Right cardiac atrium (tissue), 5 donors: ENCODE results near the gene DDX54. TPM values are rescaled to one million over a fixed set of nuclear protein-coding genes. Genes with fewer than 3 reads are reported as not detected.
"Not testable (repeated sequence)": the region's sequence is repeated elsewhere in the genome, so short reads cannot be mapped to it uniquely, and the experiment has no call there.

Source experiments
- ATAC-seq, 2 donors: fragments of 200-7000 bp; cut with Tn5 transposase; one replicate each; pipeline versions ENCODE4 v1.8.0 to v1.9.1; 2020; ENCODE audit warnings: moderate library complexity in 2 of 2, mild to moderate bottlenecking in 1 of 2
- DNase-seq, 3 donors: peaks; one replicate each; pipeline ENCODE4 v3.0.0-alpha.2; 2020
- H3K27ac ChIP-seq: one replicate; pipeline ENCODE4 v1.5.1; 2013; ENCODE audit warnings: mild to moderate bottlenecking, low read length, control low read depth, moderate library complexity
- H3K27me3 ChIP-seq: one replicate; pipeline ENCODE4 v1.6.1; 2013; ENCODE audit not compliant: control insufficient read depth, insufficient read depth
- H3K4me1 ChIP-seq: one replicate; pipeline ENCODE4 v1.6.1; 2013; ENCODE audit warnings: low read length; ENCODE audit not compliant: control insufficient read depth, insufficient read depth
- H3K4me3 ChIP-seq: one replicate; pipeline ENCODE4 v1.5.1; 2013; ENCODE audit warnings: low read length, control low read depth
- H3K9me3 ChIP-seq: one replicate; pipeline ENCODE4 v1.6.1; 2013; ENCODE audit warnings: low read length; ENCODE audit not compliant: control insufficient read depth
- WGBS: extraction: QIAGEN DNeasy Blood & Tissue Kit; methylation state at CpG from one replicate; pipeline ENCODE4 v1.1.7; 2013; 5-methylcytosine and 5-hydroxymethylcytosine counted together
- intact Hi-C, 4 donors: fragments of 100-400 bp; cut with DNase I; formaldehyde crosslinking; loops; one replicate each; pipeline versions ENCODE4 v1.11.0 to v1.14.0; 2022 to 2023
- polyA plus RNA-seq: library from polyadenylated mRNA; stranded (reverse); fragments of 200-250 nt; gene quantifications from one replicate; pipeline ENCODE4 v1.2.3, GENCODE V29; 2013
- total RNA-seq, 4 donors: library from RNA; stranded (reverse); fragmentation: NEBNext Ultra II Directional; extraction: Animal tissue kit (Norgen Biotek cat#: 25700); gene quantifications; one replicate each; pipeline ENCODE4 v1.2.1, GENCODE V29; 2021
- donor health status: healthy with polysubstance abuse.
- donor health status: DM: no; HTN: yes; CAD: no.
- donor health status: DM: no; HTN: no; CAD: no.
- donor health status: DM: no; HTN: yes; CAD: no; lungs with severe emphysema.
- donor health status: DM: yes; HTN: yes; CAD: no.

Gene DDX54
- total and polyA plus RNA-seq, 5 donors = 17.2 to 36.1 (median 29.2) TPM

- DNase-seq = no peak
- Histone ChIP-seq H3K9me3 (no peaks in the 10 kb centered on the region), H3K4me3 (no peak overlapping the region), H3K27me3 (no peaks in the 10 kb centered on the region), H3K27ac (no peak overlapping the region), H3K4me1 (no peaks in the 10 kb centered on the region)
- ATAC-seq = no peak
- intact Hi-C loops = loop anchor here in 3 of 4 donors (5.0 to 10.0 kb wide), 3 partner anchors 97 to 107 kb away; partner anchors contain the start of gene DTX1 (in 1 of the 3)
- 90% methylated on average over 3 of the region's 3 CpGs for WGBS
Measured at GRCh38 chr12:113151655-113152054, 33.6 kb downstream of the DDX54 start.

- ATAC-seq = peak; percentile 78 to 82
- peak; percentile 84 to 89 (median 86) for DNase-seq
- H3K27me3 ChIP-seq = no peaks in the 10 kb centered on the region
Measured at GRCh38 chr12:113149361-113150150, 35.7 kb downstream of the DDX54 start, which contains the start of gene CFAP73. TSS of gene CFAP73 (plus strand) at chr12:113149724. CDS start at chr12:113149858, 134 bp downstream.

GRCh38 chr12:113146999-113147398 is 38.3 kb downstream of the DDX54 start:
- Histone ChIP-seq H3K27ac (no peak overlapping the region), H3K27me3 (no peaks in the 10 kb centered on the region), H3K4me1 (no peaks in the 10 kb centered on the region), H3K4me3 (no peak overlapping the region), H3K9me3 (no peaks in the 10 kb centered on the region)
- 87% methylated on average over 2 of the region's 2 CpGs for WGBS
- DNase-seq = no peak
- ATAC-seq = no peak
- intact Hi-C loops = no loop called here

More at GRCh38 chr12:113149361-113150150, 35.7 kb downstream of the DDX54 start, which contains the start of gene CFAP73:
- Histone ChIP-seq H3K9me3 (no peaks in the 10 kb centered on the region), H3K4me1 (no peaks in the 10 kb centered on the region), H3K4me3 (no peak within 1 kb of the TSS), H3K27ac (no peak within 1 kb of the TSS)
- intact Hi-C loops = loop anchor here in 3 of 4 donors (5.0 to 10.0 kb wide), 3 partner anchors 95 to 105 kb away; partner anchors contain the start of gene DTX1 (in 1 of the 3)
- WGBS = 24% methylated on average over 22 of the region's 22 CpGs

GRCh38 chr12:113145720-113146551 is 39.3 kb downstream of the DDX54 start:
- H3K4me1 ChIP-seq = no peaks in the 10 kb centered on the region
- DNase-seq (no peak), ATAC-seq (no peak)
- no peak overlapping the region for H3K4me3 ChIP-seq
- intact Hi-C loops = no loop called here
- no peak overlapping the region for H3K27ac ChIP-seq
- H3K9me3 ChIP-seq = no peaks in the 10 kb centered on the region
- 77% methylated on average over 12 of the region's 12 CpGs for WGBS
- H3K27me3 ChIP-seq = no peaks in the 10 kb centered on the region

DNA sequence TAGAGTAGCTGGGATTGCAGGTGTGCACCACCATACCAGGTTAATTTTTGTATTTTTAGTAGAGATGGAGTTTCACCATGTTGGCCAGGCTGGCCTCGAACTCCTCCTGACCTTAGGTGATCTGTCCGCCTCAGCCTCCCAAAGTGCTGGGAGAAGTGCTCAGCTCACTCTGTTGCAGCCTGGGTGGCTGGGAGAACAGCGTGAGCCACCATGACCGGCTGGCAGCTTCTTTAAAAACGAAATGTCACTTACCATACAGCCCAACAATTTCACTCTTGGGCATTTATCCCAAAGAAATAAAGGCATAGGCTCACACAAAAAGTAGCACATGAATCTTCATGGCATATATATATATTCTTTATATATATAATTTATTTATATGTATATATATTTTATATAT is 40.5 kb downstream of the DDX54 start:
- H3K27ac ChIP-seq = no peak overlapping the region
- no peaks in the 10 kb centered on the region for H3K4me1 ChIP-seq
- ATAC-seq (no peak), DNase-seq (no peak)
- H3K4me3 ChIP-seq = no peak overlapping the region
- H3K27me3 ChIP-seq = no peaks in the 10 kb centered on the region
- no peaks in the 10 kb centered on the region for H3K9me3 ChIP-seq
- 70% methylated on average over 5 of the region's 5 CpGs for WGBS
- intact Hi-C loops = no loop called here

DNA sequence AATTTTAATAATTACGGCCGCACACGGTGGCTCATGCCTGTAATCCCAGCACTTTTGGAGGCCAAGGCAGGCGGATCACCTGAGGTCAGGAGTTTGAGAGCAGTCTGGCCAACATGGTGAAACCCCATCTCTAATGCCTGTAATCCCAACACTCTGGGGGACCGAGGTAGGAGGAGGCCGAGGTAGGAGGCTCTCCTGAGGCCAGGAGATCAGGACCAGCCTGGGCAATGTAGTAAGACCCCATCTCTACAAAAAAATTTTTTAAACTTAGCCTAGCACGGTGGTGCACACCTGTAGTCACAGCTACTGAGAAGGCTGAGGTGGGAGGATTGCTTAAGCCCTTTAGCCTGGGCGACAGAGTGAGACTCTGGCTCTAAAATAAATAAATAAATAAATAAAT is 41.3 kb downstream of the DDX54 start:
- intact Hi-C loops = no loop called here
- Histone ChIP-seq H3K27ac (no peak overlapping the region), H3K27me3 (no peaks in the 10 kb centered on the region), H3K4me1 (no peaks in the 10 kb centered on the region), H3K4me3 (no peak overlapping the region), H3K9me3 (no peaks in the 10 kb centered on the region)
- WGBS = 88% methylated on average over 8 of the region's 8 CpGs
- DNase-seq = no peak
- no peak for ATAC-seq

DNA sequence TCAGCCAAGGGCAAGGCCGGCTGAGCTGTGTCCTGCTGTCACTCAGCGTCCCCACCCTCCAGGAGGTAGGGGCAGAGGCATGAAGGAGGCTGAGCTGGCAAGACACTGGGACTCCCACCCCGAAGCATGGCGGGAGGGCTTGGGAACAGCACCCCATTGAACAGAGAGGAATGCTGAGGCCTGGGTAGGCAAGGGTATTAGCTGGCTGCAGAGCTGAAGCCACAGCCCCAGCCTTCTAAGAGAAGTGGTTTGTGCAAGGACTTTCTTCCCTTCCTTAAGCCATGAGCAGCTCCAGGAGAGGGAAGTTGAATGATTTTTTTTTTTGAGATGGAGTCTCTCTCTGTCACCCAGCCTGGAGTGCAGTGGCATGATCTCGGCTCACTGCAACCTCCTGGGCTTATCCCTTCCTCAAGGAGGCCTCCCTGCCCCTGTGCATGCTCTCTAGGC is 42.4 kb downstream of the DDX54 start:
- H3K4me3 ChIP-seq = no peak overlapping the region
- H3K9me3 ChIP-seq = no peaks in the 10 kb centered on the region
- DNase-seq (no peak), ATAC-seq (peak; percentile 14 to 41)
- no peaks in the 10 kb centered on the region for H3K27me3 ChIP-seq
- H3K4me1 ChIP-seq = no peaks in the 10 kb centered on the region
- intact Hi-C loops = no loop called here
- H3K27ac ChIP-seq = no peak overlapping the region
- 68% methylated on average over 5 of the region's 5 CpGs for WGBS

GRCh38 chr12:113142173-113142885 is 42.9 kb downstream of the DDX54 start:
- no peak overlapping the region for H3K4me3 ChIP-seq
- ATAC-seq = peak; percentile 57 to 68
- no peaks in the 10 kb centered on the region for H3K4me1 ChIP-seq
- no peaks in the 10 kb centered on the region for H3K27me3 ChIP-seq
- no peak overlapping the region for H3K27ac ChIP-seq
- peak in 2 of 3 donors; percentile 69 to 72 for DNase-seq
- WGBS = 55% methylated on average over 17 of the region's 17 CpGs
- intact Hi-C loops = no loop called here
- H3K9me3 ChIP-seq = no peaks in the 10 kb centered on the region

GRCh38 chr12:113141716-113142115 is 43.6 kb downstream of the DDX54 start:
- WGBS = 72% methylated on average over 3 of the region's 3 CpGs
- H3K4me1 ChIP-seq, H3K4me3 ChIP-seq, H3K9me3 ChIP-seq, H3K27ac ChIP-seq, DNase-seq, intact Hi-C loops, H3K27me3 ChIP-seq, ATAC-seq: not testable (repeated sequence)

- no peaks in the 10 kb centered on the region for H3K9me3 ChIP-seq
- WGBS = 85% methylated on average over 7 of the region's 7 CpGs
- ATAC-seq = no peak
- H3K27me3 ChIP-seq = no peaks in the 10 kb centered on the region
- H3K27ac ChIP-seq = no peak overlapping the region
- no peaks in the 10 kb centered on the region for H3K4me1 ChIP-seq
- intact Hi-C loops = no loop called here
- H3K4me3 ChIP-seq = no peak overlapping the region
- no peak for DNase-seq
Measured at GRCh38 chr12:113140706-113141105, 44.6 kb downstream of the DDX54 start.
